DMS153 treated with DMSO at 0.1 percent for 48 hours (cell line): ENCODE results near the gene AQR.
"Not testable (repeated sequence)": the region's sequence is repeated elsewhere in the genome, so short reads cannot be mapped to it uniquely, and the experiment has no call there.

Experiments
- DNase-seq: peaks from one replicate; lab custom pipeline; 2025; ENCODE audit not compliant: unreplicated experiment; lab: John Stamatoyannopoulos, UW

Gene AQR

DNA sequence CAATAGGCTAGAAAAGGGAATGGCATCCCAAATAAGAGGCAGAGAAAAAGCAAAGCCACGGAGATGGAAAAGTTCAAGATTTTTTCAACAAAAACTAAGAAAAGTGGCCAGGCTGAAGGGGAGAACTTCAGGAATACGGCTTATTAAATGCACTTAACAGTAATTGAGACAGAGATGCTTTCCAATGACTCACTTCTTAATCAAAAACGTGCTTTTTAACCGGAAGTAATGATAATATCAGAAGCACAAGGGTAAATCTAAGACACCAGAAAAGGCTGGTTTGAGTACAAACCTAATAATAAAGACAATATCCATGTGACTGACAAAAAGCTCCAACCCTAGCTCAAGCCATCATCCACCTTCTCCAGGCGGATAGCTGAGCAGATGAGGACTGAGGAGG, 149.4 kb downstream of the AQR start:
- DNase-seq = no peak

DNA sequence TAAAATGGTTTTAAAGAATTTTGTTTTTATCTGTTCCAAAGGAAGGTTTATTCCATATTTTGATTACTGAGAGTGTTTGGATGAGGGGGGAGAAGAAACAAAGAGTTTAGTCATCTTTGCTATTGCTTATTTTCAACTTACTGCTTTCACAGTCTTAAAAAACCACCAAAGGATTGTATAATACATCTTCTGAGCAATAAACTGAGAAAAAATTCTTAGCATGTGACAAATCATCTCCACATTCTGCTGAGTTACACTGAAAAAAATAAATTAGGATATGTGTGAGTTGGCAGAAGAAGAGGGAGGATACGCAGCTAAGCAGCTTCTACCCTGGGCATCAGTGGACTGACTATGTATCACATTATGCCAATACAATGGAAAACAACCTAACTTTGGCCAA, 151.0 kb downstream of the AQR start:
- DNase-seq = no peak

DNA sequence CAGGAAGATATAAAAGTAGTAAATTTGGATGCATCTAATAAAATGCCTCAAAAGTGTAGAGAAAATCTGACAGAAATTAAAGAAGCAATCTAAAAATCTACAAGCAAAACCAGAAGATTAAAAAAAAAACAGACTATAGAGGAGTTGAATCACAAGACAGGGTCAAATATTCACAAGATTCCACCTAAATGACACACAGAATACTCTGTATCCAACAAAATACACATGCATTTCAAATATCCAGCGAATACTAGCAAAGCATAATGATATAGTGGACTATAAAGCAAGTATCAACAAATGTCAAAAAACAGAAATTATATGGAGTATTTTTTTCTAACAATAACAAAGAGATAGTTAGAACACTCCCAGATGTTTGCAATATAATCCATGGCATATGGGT, 153.7 kb downstream of the AQR start:
- no peak for DNase-seq

DNA sequence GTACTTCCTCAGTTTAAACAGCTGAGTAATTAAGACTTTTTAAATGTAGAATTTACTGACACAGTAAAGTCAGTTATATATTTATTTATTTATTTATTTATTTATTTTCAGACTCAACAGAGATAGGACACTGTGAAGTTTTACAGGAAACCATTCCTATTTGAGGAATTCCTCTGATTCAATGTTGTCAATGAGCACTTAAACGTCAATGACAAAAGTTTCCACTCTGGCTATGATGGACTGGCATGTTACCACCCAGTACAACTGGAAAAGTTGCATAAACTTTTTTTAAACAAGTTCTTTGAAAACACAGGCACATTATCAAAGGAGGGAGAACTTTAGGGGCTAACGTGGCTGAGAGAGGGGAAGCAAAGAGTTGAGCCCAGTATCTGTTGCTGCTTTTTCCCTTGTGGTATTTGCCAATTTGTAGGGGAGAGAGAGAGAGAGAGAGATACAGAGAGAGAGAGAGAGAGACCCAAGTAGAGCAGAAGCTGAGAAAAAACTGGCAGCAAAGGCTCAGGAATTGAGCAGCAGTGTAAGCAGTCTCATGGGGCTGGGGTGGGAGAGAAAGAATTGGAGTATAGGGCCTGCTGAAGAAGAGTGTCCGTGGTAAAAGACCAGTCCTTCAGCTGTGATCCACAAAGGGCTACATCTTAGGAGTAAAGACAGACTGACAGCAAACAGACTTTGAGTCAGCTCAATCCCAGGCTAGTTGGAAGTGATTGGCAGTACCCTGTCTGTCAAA, 155.9 kb downstream of the AQR start:
- DNase-seq = no peak

DNA sequence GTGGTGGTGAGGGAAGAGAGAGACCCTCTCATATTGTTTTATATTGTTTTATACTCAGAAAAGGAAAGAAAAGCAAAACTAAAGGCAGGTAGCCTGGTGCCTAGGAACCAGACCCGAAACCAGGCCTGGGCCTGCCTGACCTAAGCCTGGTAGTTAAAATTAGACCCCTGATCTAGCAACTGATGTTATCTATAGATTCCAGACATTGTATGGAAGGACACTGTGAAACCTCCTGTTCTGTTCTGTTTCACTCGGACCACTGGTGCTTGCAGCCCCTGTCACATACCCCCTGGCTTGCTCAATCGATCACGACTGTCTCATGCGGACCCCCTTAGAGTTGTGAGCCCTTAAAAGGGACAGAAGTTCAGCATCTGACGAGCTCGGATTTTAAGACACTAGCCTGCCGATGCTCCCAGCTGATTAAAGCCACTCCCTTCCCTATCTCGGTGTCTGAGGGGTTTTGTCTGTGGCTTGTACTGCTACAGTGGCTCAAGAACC, 156.6 kb downstream of the AQR start:
- not testable (repeated sequence) for DNase-seq

DNA sequence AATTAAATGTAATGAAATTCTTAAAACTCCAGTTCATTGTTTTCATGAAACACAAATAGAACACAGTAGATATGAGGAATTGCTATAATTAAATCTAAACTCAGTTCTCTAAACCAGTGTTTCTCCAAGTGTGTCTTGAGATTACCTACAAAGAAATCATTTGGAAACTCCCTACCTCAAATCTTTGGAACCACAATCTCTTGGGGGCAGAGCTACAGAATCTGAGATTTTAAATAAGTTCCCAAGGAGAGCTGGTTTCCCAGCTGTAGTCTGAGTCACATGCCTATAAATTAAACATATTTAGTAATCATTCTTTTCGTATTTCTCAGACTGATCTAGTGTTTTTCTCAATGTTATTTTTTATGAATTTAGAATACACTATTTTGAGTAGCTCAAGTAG, 157.2 kb downstream of the AQR start:
- DNase-seq = no peak

DNA sequence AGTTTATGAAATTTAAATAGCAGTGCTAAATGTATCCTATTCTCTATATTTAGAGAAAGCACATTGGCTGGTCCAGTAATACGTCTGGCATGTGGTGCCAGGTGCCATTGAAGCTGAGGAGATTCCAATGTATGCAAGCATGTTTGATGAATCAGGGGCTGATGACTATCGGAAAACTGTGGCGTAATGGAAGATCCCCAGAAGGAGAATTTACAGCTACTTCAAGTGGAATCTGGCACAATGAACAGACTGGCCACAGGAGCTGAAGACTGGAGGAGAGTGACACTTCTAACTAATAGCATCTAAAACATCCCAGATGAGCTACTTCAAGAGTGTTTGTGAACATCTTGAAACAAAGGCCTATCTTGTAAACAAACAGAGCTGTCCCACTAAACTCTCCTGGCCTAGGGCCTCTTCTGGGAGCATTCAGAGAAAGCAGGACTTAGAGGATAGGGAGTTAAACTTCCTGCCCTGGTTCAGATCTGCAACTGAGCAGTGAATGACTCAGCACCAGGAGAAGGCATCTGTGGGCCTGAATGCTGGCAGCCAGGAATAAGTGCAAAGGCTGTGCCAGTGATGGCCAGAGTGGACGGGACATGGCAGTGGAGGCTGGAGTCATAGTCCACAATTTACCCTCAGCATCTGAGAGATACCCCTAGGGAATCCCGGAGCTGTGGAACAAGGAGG, 159.0 kb downstream of the AQR start:
- no peak for DNase-seq

DNA sequence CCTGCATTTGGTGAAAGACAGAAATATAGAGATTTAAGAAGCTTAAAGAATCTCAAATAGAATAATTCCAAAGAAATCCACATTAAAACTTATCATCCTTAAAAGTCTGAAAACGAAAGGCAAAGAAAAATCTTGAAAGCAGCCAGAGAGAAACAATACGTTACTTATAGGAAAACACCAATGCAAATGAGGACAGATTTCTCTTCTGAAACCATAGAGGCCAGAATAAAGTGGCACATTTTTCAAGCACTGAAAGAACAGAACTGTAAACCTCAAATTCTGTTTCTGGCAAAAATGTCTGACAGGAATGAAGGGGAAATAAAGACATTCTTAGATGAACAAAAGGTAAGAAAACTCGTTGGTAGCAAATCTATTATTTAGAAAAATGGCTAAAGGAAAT, 160.4 kb downstream of the AQR start:
- no peak for DNase-seq

DNA sequence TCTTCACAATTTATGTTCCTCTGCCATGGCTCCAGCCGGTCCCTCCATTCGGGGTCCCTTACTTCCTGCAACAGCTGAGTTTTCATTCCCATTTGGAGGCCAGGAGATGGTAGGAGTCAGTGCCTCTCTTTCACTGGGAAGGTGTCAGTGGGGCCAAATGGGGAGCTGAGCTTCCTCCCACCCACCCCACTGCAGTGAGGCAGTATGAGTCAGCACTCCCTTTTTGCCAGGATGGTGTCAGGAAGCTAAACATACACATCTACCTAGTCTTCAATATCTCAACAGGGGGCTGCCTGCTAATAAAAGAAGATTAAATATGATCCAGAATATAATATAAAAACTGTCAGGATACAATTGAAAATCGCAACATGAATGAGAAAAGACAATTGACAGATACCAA, 161.5 kb downstream of the AQR start:
- no peak for DNase-seq

DNA sequence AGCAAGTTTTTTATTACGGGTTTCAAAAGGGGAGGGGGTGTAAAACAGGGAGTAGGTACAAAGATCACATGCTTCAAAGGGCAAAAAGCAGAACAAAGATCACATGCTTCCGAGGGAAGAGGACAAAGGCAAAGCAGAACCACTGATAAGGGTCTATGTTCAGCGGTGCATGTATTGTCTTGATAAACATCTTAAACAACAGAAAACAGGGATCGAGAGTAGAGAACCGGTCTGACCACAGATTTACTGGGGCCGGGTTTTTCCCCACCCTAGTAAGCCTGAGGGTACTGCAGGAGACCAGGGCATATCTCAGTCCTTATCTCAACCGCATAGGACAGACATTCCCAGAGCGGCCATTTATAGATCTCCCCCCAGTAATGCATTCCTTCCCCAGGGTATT, 162.3 kb downstream of the AQR start:
- DNase-seq = not testable (repeated sequence)

DNA sequence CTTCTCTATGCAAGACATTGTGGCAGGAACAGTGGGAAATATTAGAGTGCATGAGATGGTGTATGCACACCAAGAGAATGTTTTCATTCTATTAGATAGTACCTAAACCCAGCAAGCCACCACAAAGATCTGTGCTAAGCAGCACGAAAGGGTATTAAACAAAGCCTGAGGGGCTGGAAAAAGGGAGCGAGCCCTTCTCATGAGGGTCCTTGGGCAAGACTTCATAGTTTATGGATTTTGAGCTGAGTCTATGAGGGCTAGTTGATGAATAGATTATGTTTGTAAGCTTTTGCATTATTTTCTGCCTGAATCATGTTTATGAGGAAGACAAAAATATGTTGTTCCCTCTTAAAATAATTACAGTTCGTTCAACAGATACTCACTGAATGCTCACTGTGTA, 164.8 kb downstream of the AQR start:
- DNase-seq = no peak

DNA sequence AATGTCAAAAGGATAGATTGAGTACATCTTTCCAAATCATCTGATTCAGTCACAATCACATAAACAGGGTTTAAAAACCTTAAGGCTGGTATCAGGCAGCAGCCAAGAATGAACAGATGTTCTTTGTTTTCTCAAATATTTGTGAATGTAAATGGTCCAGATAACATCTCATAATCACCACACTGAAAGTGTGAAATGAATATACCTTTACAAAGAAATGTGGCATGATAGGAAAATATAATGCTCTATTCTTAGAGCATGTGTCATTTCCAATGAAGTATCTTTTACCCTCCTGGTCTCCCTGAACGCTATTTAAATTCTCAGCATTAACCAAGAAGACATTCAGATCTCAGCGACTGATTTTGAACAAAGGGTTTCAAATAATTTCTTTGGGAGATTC, 165.4 kb downstream of the AQR start:
- no peak for DNase-seq

DNA sequence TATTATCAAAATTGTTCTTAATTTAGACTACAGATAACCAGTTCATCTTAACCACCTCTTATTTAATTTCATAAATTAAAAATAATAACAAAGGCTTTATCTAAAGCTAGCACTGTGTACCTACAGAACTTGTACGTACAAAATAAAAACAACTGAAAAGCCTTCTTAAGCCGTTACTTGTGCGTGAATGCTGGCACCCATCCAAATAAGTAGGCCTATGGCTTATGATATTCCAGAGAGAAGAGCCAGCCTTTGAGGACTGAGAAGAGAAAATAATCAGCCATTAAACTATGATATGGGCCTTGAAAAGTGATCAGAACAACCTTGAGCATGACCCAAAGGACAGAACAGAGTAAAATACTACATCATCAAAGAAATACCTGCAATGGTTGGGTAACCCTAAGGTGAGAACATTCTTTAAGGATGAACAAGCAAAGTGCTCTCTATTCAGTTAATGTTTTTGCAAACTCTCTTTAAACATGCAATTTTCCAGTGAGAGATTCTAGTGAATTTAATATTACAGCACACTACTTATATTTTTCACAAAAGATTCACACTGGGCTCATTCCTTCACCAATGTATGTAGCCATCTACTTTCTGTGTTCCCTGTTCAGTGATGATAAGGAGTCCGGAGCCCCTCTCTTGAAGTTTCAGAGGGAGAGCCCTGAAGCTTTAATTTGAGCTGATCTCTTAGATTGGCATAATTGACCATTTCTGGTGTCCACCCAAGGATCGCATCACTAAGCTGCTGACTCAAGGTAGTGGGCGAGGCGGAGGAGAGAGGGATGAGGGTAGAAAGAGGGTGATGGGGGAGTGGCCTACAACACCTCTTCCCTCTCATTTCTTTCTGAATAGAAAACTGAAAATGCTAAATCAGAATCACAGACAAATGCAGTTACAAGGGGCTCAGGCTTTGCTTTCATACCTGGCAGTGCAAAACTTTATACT, 166.5 kb downstream of the AQR start:
- DNase-seq = no peak

DNA sequence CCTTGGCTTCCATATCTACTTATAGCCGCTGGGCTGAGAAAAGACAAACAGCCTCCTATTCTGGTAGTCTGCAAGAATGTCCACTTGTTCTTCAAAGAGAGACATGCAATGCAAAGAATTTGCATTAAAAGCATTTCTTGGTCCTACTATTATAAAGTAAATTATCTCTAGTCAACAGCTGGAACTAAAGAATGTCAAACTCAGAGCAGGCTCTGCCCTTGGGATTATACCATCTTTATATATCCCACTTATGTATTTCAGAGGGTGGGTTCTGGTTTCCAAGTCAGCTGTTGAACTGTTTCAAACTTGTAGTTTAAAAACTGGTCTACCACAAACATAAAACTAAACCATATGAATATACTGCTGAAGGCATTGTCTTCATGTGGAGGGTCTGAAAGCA, 167.2 kb downstream of the AQR start:
- DNase-seq = no peak
